ENCODE results near the gene GUCA2B.

GUCA2B gene

GRCh38 chr1:42142894-42143675 is 10.1 kb upstream of the GUCA2B start:
- DNase-seq (ENCODE audit: low read depth in 2 of 2): no peak

- no peak for DNase-seq (ENCODE audit: low read depth in 2 of 2)
Measured at GRCh38 chr1:42143896-42144710, 9.1 kb upstream of the GUCA2B start.

GRCh38 chr1:42144711-42145388 is 8.4 kb upstream of the GUCA2B start:
- no peak for DNase-seq (ENCODE audit: low read depth in 2 of 2)

GRCh38 chr1:42145389-42145716 is 7.9 kb upstream of the GUCA2B start:
- DNase-seq (ENCODE audit: low read depth in 2 of 2): no peak

GRCh38 chr1:42145764-42146625 is 7.2 kb upstream of the GUCA2B start:
- no peak for DNase-seq (ENCODE audit: low read depth in 2 of 2)

- peak; percentile 33 to 37 for DNase-seq (ENCODE audit: low read depth in 2 of 2)
Measured at GRCh38 chr1:42146626-42147320, 6.4 kb upstream of the GUCA2B start.

GRCh38 chr1:42148166-42148565 is 5.0 kb upstream of the GUCA2B start:
- no peak for DNase-seq (ENCODE audit: low read depth in 2 of 2)

- DNase-seq (ENCODE audit: low read depth in 2 of 2): no peak
Measured at GRCh38 chr1:42150651-42151050, 2.6 kb upstream of the GUCA2B start.

GRCh38 chr1:42152119-42152518 is 1.1 kb upstream of the GUCA2B start:
- no peak for DNase-seq (ENCODE audit: low read depth in 2 of 2)

- no peak for DNase-seq (ENCODE audit: low read depth in 2 of 2)
Measured at GRCh38 chr1:42153624-42154023, 414 bp downstream of the GUCA2B start.

- DNase-seq (ENCODE audit: low read depth in 2 of 2): no peak
Measured at GRCh38 chr1:42154685-42155084, 1.5 kb downstream of the GUCA2B start.

GRCh38 chr1:42155362-42155761 is 2.2 kb downstream of the GUCA2B start:
- DNase-seq (ENCODE audit: low read depth in 2 of 2): no peak

GRCh38 chr1:42157667-42158066 is 4.5 kb downstream of the GUCA2B start:
- DNase-seq (ENCODE audit: low read depth in 2 of 2): no peak

- no peak for DNase-seq (ENCODE audit: low read depth in 2 of 2)
Measured at GRCh38 chr1:42158189-42158588, 5.0 kb downstream of the GUCA2B start.

- no peak for DNase-seq (ENCODE audit: low read depth in 2 of 2)
Measured at GRCh38 chr1:42162181-42162580, 9.0 kb downstream of the GUCA2B start.

- DNase-seq (ENCODE audit: low read depth in 2 of 2): no peak
Measured at GRCh38 chr1:42163114-42163513, 9.9 kb downstream of the GUCA2B start.

- DNase-seq (ENCODE audit: low read depth in 2 of 2): no peak
Measured at GRCh38 chr1:42163536-42164503, 10.6 kb downstream of the GUCA2B start.

GRCh38 chr1:42164551-42165420 is 11.6 kb downstream of the GUCA2B start, which contains the start of gene GUCA2A:
Gene GUCA2A, minus strand, starts transcription at chr1:42164745. Its CDS starts 33 bp downstream, at chr1:42164712.
- DNase-seq (ENCODE audit: low read depth in 2 of 2): no peak

All from activated CD8-positive, alpha-beta memory T cell treated with anti-CD3 and anti-CD28 coated beads for 4 hours (primary cell).